GM08714 (cell line): ENCODE measurements around the gene PPP1CC.
"Not testable (repeated sequence)": the region's sequence is repeated elsewhere in the genome, so short reads cannot be mapped to it uniquely, and the experiment has no call there.

Experiments
- H3K4me3 ChIP-seq: fragments of 200-500 bp; sonication (Bioruptor generic); 2 replicates; pipeline ENCODE4 v1.5.1; 2014; ENCODE audit warnings: mild to moderate bottlenecking, low read length, inconsistent platforms
- ZNF274 ChIP-seq: IDR thresholded peaks from 2 replicates; pipeline ENCODE4 v1.6.1; 2012; ENCODE audit warnings: mild to moderate bottlenecking, low read depth, low read length

Gene PPP1CC

GRCh38 chr12:110744151-110744571 is 1.5 kb upstream of the PPP1CC start:
- no peak for TF ChIP-seq ZNF274
- no peak overlapping the region for H3K4me3 ChIP-seq

- no peak overlapping the region for H3K4me3 ChIP-seq
These were observed 941 bp upstream of the PPP1CC start for GRCh38 chr12:110743571-110744093.

GRCh38 chr12:110742096-110742717 is 484 bp downstream of the PPP1CC start:
- no peak for TF ChIP-seq ZNF274
- H3K4me3 ChIP-seq = peak overlapping the region; percentile 93

More at GRCh38 chr12:110743571-110744093, 941 bp upstream of the PPP1CC start:
- TF ChIP-seq ZNF274 = no peak

- H3K4me3 ChIP-seq = peak overlapping the region; percentile 93
- no peak for TF ChIP-seq ZNF274
These were observed 1.2 kb downstream of the PPP1CC start for GRCh38 chr12:110741341-110742095.

- peak overlapping the region; percentile 93 for H3K4me3 ChIP-seq
- TF ChIP-seq ZNF274 = no peak
These were observed 2.8 kb downstream of the PPP1CC start for GRCh38 chr12:110739894-110740293.

GRCh38 chr12:110739488-110739887 is 3.2 kb downstream of the PPP1CC start:
- no peak for TF ChIP-seq ZNF274
- H3K4me3 ChIP-seq = peak overlapping the region; percentile 14; the same call in 1 of the 2 replicates

GRCh38 chr12:110737532-110737931 is 5.2 kb downstream of the PPP1CC start:
- TF ChIP-seq ZNF274 = no peak
- H3K4me3 ChIP-seq = no peak overlapping the region

GRCh38 chr12:110737016-110737415 is 5.7 kb downstream of the PPP1CC start:
- H3K4me3 ChIP-seq = not testable (repeated sequence)

- no peak for TF ChIP-seq ZNF274
- H3K4me3 ChIP-seq = no peak overlapping the region
These were observed 8.8 kb downstream of the PPP1CC start for GRCh38 chr12:110733900-110734299.

GRCh38 chr12:110733089-110733715 is 9.5 kb downstream of the PPP1CC start:
- no peak for TF ChIP-seq ZNF274
- H3K4me3 ChIP-seq = no peak overlapping the region

- TF ChIP-seq ZNF274 = no peak
- no peak overlapping the region for H3K4me3 ChIP-seq
These were observed 10.1 kb downstream of the PPP1CC start for GRCh38 chr12:110732572-110732971.

GRCh38 chr12:110731479-110731878 is 11.2 kb downstream of the PPP1CC start:
- no peak for TF ChIP-seq ZNF274
- H3K4me3 ChIP-seq = no peak overlapping the region

- H3K4me3 ChIP-seq = no peak overlapping the region
- TF ChIP-seq ZNF274 = no peak
These were observed 14.1 kb downstream of the PPP1CC start for GRCh38 chr12:110728628-110729027.

- TF ChIP-seq ZNF274 = no peak
- H3K4me3 ChIP-seq = no peak overlapping the region
These were observed 15.9 kb downstream of the PPP1CC start for GRCh38 chr12:110726708-110727369.

GRCh38 chr12:110726028-110726427 is 16.7 kb downstream of the PPP1CC start:
- TF ChIP-seq ZNF274 = no peak
- no peak overlapping the region for H3K4me3 ChIP-seq
